HCT116 (cell line): ENCODE measurements around the gene KIF18B.

Experiments
- CEBPB ChIP-seq: IDR thresholded peaks from 2 replicates; pipeline ENCODE4 v1.6.1; 2012; ENCODE audit warnings: low read depth
- CTCF ChIP-seq, 3 experiments: fragments of 200-600 bp in 1 of 3; sonication (generic) in 1 of 3; IDR thresholded peaks in 2 of 3; conservative IDR thresholded peaks in 1 of 3; 2 replicates each; pipeline ENCODE4 v1.5.1; 2012 to 2017; ENCODE audit warnings: low read depth in 2 of 3, low read length in 2 of 3, antibody characterized with exemption in 1 of 3, borderline replicate concordance in 1 of 3, control low read depth in 1 of 3, mild to moderate bottlenecking in 1 of 3, mixed read lengths in 1 of 3, mixed run types in 1 of 3, moderate library complexity in 1 of 3; ENCODE audit not compliant: insufficient read depth in 1 of 3
- EZH2 ChIP-seq: fragments of 200-600 bp; sonication (generic); IDR thresholded peaks from 2 replicates; pipeline ENCODE4 v1.6.1; 2017; ENCODE audit warnings: antibody characterized with exemption, mixed run types
- EZH2phosphoT487 ChIP-seq: fragments of 200-600 bp; IDR thresholded peaks from 2 replicates; pipeline ENCODE4 v1.6.1; 2018; ENCODE audit warnings: antibody characterized with exemption, borderline replicate concordance
- POLR2A ChIP-seq: IDR thresholded peaks from 2 replicates; pipeline ENCODE4 v1.7.0; 2011; ENCODE audit warnings: borderline replicate concordance; ENCODE audit not compliant: insufficient read depth, insufficient read length; ENCODE audit errors: extremely low read depth

GRCh38 chr17:44942456-44942855 lies 5.1 kb downstream of the KIF18B start:
- no peak for TF ChIP-seq CTCF (IDR thresholded peaks at IDR 0.05 in 2 of 3, conservative IDR thresholded peaks at IDR 0.05 in 1 of 3; ENCODE audit: borderline replicate concordance in 1 of 3, insufficient read depth in 1 of 3, low read depth in 2 of 3, low read length in 2 of 3)
- no peak for TF ChIP-seq EZH2phosphoT487
- no peak for TF ChIP-seq CEBPB
- TF ChIP-seq EZH2, result no peak
- TF ChIP-seq POLR2A, result no peak
